Endothelial cell of umbilical vein (primary cell): ENCODE results near the gene SENP7. TPM values are rescaled to one million over a fixed set of nuclear protein-coding genes. Genes with fewer than 3 reads are reported as not detected.

Experiments used
- BruUV-seq: library from RNA; stranded (reverse); fragments of 400-500 nt; replicated peaks from 2 replicates; lab custom pipeline; 2021; lab: Mats Ljungman, UMichigan
- CTCF ChIA-PET: fragments of 300-600, 350-600 bp; sonication (Branson Sonifier 250); formaldehyde crosslinking; loops from one replicate; lab custom pipeline; 2021; ENCODE audit warnings: antibody characterized with exemption, inconsistent platforms; lab: Charles Lee
- POLR2A ChIA-PET: fragments of 300-600, 350-600 bp; sonication (Branson Sonifier 250); formaldehyde crosslinking; loops from one replicate; lab custom pipeline; 2021; ENCODE audit warnings: antibody characterized with exemption, inconsistent platforms; lab: Charles Lee
- DNase-seq: peaks from one replicate; pipeline ENCODE4 v3.0.0-alpha.2; 2011; ENCODE audit warnings: low read depth, low spot score
- FAIRE-seq: peaks from 2 replicates; lab custom pipeline; 2011; peaks lifted over from hg19 to GRCh38; lab: Jason Lieb, UNC
- H2AFZ ChIP-seq: 2 replicates; pipeline ENCODE4 v1.6.0; 2012; ENCODE audit warnings: low read depth, low read length, control low read depth, inconsistent platforms
- H3K27ac ChIP-seq: 2 replicates; pipeline ENCODE4 v1.5.1; 2011; ENCODE audit warnings: low read depth, mild to moderate bottlenecking, control low read depth, low read length, moderate library complexity; ENCODE audit not compliant: insufficient read depth
- H3K27me3 ChIP-seq, 2 experiments: 2 replicates each; pipeline versions ENCODE4 v1.6.0 to v1.6.1; 2011; ENCODE audit warnings: low read length in 2 of 2, mixed read lengths in 1 of 2; ENCODE audit not compliant: control insufficient read depth in 2 of 2, insufficient read depth in 2 of 2
- H3K36me3 ChIP-seq, 2 experiments: 2 replicates in 1 of 2; 3 replicates in 1 of 2; pipeline ENCODE4 v1.5.1; 2011; ENCODE audit warnings: low read length in 2 of 2, mild to moderate bottlenecking in 1 of 2, moderate library complexity in 1 of 2; ENCODE audit not compliant: control insufficient read depth in 2 of 2, insufficient read depth in 2 of 2; ENCODE audit errors: extremely low read depth in 1 of 2
- H3K4me1 ChIP-seq: 3 replicates; pipeline ENCODE4 v1.5.1; 2011; ENCODE audit warnings: mild to moderate bottlenecking, low read length; ENCODE audit not compliant: control insufficient read depth, insufficient read depth; ENCODE audit errors: extremely low read depth
- H3K4me2 ChIP-seq: 2 replicates; pipeline ENCODE4 v1.6.1; 2011; ENCODE audit warnings: low read length, control low read depth, mixed read lengths; ENCODE audit not compliant: insufficient read depth
- H3K4me3 ChIP-seq, 3 experiments: fragments of 200-600 bp in 1 of 3; sonication (generic), shearing (Covaris generic) in 1 of 3; replicated peaks in 1 of 3; 2 replicates each; pipeline ENCODE4 v1.5.1; 2011 to 2016; ENCODE audit warnings: control low read depth in 3 of 3, low read length in 3 of 3, mild to moderate bottlenecking in 2 of 3, inconsistent platforms in 1 of 3, low read depth in 1 of 3, moderate library complexity in 1 of 3; ENCODE audit not compliant: insufficient read depth in 1 of 3
- H3K79me2 ChIP-seq: 2 replicates; pipeline ENCODE4 v1.6.0; 2012; ENCODE audit warnings: low read length, inconsistent platforms; ENCODE audit not compliant: control insufficient read depth, insufficient read depth
- H3K9ac ChIP-seq: replicated peaks from 2 replicates; pipeline ENCODE3; 2011; ENCODE audit warnings: low read length, control low read depth; ENCODE audit not compliant: insufficient read depth; ENCODE audit errors: extremely low read depth
- H3K9me1 ChIP-seq: replicated peaks from 3 replicates; pipeline ENCODE4 v1.6.0; 2011; ENCODE audit warnings: mild to moderate bottlenecking, low read length; ENCODE audit not compliant: control insufficient read depth, insufficient read depth; ENCODE audit errors: extremely low read depth
- H3K9me3 ChIP-seq: replicated peaks from 2 replicates; pipeline ENCODE4 v1.5.1; 2012; ENCODE audit warnings: low read length, inconsistent platforms; ENCODE audit not compliant: control insufficient read depth, insufficient read depth
- H4K20me1 ChIP-seq: replicated peaks from 2 replicates; pipeline ENCODE3; 2011; ENCODE audit warnings: mild to moderate bottlenecking, low read length; ENCODE audit not compliant: control insufficient read depth, insufficient read depth; ENCODE audit errors: extremely low read depth
- EZH2 ChIP-seq: IDR thresholded peaks from 2 replicates; pipeline ENCODE4 v1.6.1; 2012; ENCODE audit warnings: borderline replicate concordance, low read depth, mild to moderate bottlenecking, moderate library complexity, low read length, inconsistent platforms; ENCODE audit not compliant: severe bottlenecking
- FOS ChIP-seq: IDR thresholded peaks from 2 replicates; pipeline ENCODE4 v1.6.1; 2011; ENCODE audit warnings: mild to moderate bottlenecking, low read length, moderate library complexity, borderline replicate concordance; ENCODE audit not compliant: insufficient read depth
- GATA2 ChIP-seq: IDR thresholded peaks from 2 replicates; pipeline ENCODE4 v1.7.0; 2011; ENCODE audit warnings: low read depth, mild to moderate bottlenecking, moderate library complexity, mixed read lengths, low read length; ENCODE audit not compliant: insufficient read length, insufficient read depth
- JUN ChIP-seq: IDR thresholded peaks from 2 replicates; pipeline ENCODE4 v1.6.1; 2011; ENCODE audit warnings: borderline replicate concordance, low read depth; ENCODE audit not compliant: insufficient read length, insufficient read depth
- MYC ChIP-seq: IDR thresholded peaks from one replicate; pipeline ENCODE4 v1.6.1; 2011; ENCODE audit warnings: mild to moderate bottlenecking, low read depth, low read length
- POLR2A ChIP-seq: IDR thresholded peaks from 2 replicates; pipeline ENCODE4 v1.6.1; 2012; ENCODE audit warnings: low read depth, mild to moderate bottlenecking, control low read depth, low read length
- POLR2AphosphoS5 ChIP-seq: IDR thresholded peaks from 2 replicates; pipeline ENCODE4 v1.6.1; 2012; ENCODE audit warnings: low read depth, mild to moderate bottlenecking, control low read depth, low read length, moderate library complexity; ENCODE audit not compliant: insufficient read depth
- dilution Hi-C: fragments of 300-500 bp; cut with MboI; formaldehyde crosslinking; loops from one replicate; pipeline ENCODE4 v1.15.0; 2019; ENCODE audit warnings: low sequenced_read_pairs; ENCODE audit not compliant: extremely low pct_ligation_motif_present
- intact Hi-C: fragments of 100-400 bp; cut with micrococcal nuclease; formaldehyde crosslinking; loops from one replicate; pipeline ENCODE4 v1.10.0; 2022
- polyA plus RNA-seq, 4 experiments: library from polyadenylated mRNA; depleted of rRNA in 3 of 4; stranded (reverse) in 3 of 4; unstranded in 1 of 4; fragments of >200 nt; gene quantifications; 2 replicates each; pipeline versions ENCODE4 v1.2.1 to v1.2.3, GENCODE V29; 2011 to 2012; ENCODE audit warnings: missing spikeins in 1 of 4
- total RNA-seq: library from RNA; stranded (reverse); gene quantifications from 2 replicates; pipeline ENCODE4 v1.2.3, GENCODE V29; 2021
- TF ChIP-seq, protein P1 (sequence below), 2 donors: IDR thresholded peaks; 1 replicate in 1 of 2; 2 replicates in 1 of 2; pipeline ENCODE4 v1.5.1; 2011; ENCODE audit warnings: low read length in 2 of 2, mild to moderate bottlenecking in 2 of 2, moderate library complexity in 2 of 2, control low read depth in 1 of 2, inconsistent platforms in 1 of 2, low read depth in 1 of 2; ENCODE audit not compliant: insufficient read depth in 1 of 2; ENCODE audit errors: extremely low read depth in 1 of 2
- TF ChIP-seq, protein P2 (sequence below): IDR thresholded peaks from 2 replicates; pipeline ENCODE4 v1.6.1; 2011; ENCODE audit not compliant: insufficient read depth, insufficient read length

SENP7 gene
- total and polyA plus RNA-seq, 2 donors (not counting 3 experiments of a cell fraction or from before 2014, with no cell fraction given): 5.1 to 18.7 TPM

- no peak overlapping the region for H3K9ac ChIP-seq
- no peak overlapping the region for H3K27ac ChIP-seq
- ChIA-PET POLR2A (no interaction called here), CTCF (interaction anchor here (1.3 kb wide), 1 partner anchor 10 kb away, joined by 3 read pairs; no protein-coding TSS in a partner anchor)
- H3K36me3 ChIP-seq: no peaks in the 10 kb centered on the region
- no peak overlapping the region for H3K4me3 ChIP-seq
- intact Hi-C loops (no loop called here), dilution Hi-C loops (no loop called here)
- TF ChIP-seq EZH2 (no peak), JUN (no peak), POLR2A (no peak), POLR2AphosphoS5 (no peak), FOS (no peak), MYC (no peak), GATA2 (no peak)
- TF ChIP-seq, protein P1, sequence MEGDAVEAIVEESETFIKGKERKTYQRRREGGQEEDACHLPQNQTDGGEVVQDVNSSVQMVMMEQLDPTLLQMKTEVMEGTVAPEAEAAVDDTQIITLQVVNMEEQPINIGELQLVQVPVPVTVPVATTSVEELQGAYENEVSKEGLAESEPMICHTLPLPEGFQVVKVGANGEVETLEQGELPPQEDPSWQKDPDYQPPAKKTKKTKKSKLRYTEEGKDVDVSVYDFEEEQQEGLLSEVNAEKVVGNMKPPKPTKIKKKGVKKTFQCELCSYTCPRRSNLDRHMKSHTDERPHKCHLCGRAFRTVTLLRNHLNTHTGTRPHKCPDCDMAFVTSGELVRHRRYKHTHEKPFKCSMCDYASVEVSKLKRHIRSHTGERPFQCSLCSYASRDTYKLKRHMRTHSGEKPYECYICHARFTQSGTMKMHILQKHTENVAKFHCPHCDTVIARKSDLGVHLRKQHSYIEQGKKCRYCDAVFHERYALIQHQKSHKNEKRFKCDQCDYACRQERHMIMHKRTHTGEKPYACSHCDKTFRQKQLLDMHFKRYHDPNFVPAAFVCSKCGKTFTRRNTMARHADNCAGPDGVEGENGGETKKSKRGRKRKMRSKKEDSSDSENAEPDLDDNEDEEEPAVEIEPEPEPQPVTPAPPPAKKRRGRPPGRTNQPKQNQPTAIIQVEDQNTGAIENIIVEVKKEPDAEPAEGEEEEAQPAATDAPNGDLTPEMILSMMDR (IDR thresholded peaks at IDR 0.05; ENCODE audit: extremely low read depth in 1 of 2, insufficient read depth in 1 of 2, low read depth in 1 of 2, low read length in 2 of 2): no peak
- TF ChIP-seq, protein P2, sequence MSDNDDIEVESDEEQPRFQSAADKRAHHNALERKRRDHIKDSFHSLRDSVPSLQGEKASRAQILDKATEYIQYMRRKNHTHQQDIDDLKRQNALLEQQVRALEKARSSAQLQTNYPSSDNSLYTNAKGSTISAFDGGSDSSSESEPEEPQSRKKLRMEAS: no peak
- peaks cover 12% of the 10 kb centered on the region for H3K79me2 ChIP-seq
- H3K27me3 ChIP-seq: no peaks in the 10 kb centered on the region
- H3K4me1 ChIP-seq: peaks cover 4% of the 10 kb centered on the region
- no TSS peak for BruUV-seq
- H3K4me2 ChIP-seq: no peak overlapping the region
- no peak overlapping the region for H2AFZ ChIP-seq
- DNase-seq (no peak), FAIRE-seq (no peak)
- H4K20me1 ChIP-seq: peaks cover 2% of the 10 kb centered on the region
- no peaks in the 10 kb centered on the region for H3K9me3 ChIP-seq
- no peaks in the 10 kb centered on the region for H3K9me1 ChIP-seq
These were observed 12.8 kb downstream of the SENP7 start for GRCh38 chr3:101500208-101500607.
